Measurements from ENCODE around the gene C2orf81. TPM values are rescaled to one million over a fixed set of nuclear protein-coding genes. Genes with fewer than 3 reads are reported as not detected.

Gene C2orf81
- total and polyA plus RNA-seq, 10 of the 15 experiments (the other 5 are each of a cell fraction or from before 2014, with no cell fraction given), result 0.10 to 9.8 (median 2.7) TPM

DNA sequence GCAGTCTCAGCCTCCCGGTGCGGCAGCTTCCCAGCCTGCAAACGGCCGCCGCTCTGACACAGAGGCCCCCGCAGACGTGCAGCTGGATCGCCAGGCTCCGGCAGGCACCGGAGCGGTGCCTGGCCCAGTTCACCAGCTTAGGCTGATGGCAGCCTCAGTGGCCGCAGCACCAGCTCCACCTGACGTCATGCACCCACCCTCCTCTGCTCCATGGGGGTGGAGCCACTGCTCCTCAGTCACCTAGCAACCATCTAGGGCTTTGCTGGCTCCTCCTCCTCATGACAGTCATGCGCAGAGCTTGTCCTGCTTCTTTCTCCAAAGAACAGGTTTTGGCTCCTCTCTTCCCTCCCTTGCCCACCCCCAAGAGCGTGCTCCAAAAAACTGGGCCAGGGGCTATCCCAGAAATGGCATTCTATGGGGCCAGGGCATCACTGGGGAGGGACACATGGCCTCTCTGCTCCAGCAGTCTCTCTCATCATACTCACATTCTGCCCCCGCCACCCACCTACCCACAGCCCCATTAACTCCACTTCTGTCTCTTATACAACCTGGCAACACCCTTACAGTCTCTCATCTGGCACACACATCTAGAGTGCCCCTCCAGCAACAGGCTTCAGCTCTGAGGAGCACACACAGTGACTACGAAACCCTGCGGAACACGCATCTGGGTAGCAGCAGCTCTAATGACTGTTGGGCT lies 46.8 kb downstream of the C2orf81 start (continued):
- TF ChIP-seq ZNF217 (IDR thresholded peaks at IDR 0.05), result no peak

DNA sequence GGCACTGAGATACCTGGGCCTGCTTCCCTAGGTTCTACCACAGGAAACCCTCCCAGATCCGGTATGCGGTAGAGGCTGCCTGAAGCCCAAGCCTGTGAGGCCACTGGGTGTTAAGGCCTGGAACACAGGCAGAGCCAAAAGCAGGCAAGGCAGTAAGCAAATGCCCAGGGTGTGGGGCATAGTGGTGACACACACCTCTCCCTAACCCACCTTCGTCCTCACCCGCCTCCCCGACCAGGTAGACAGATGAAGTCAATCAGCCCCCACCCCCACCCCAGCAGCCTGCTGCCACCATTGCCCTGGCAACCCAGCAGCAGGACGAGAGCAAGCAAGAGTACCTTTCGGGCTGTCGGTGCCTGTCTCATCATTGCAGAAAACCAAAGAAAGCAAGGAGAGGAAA lies 47.4 kb downstream of the C2orf81 start:
- Histone ChIP-seq H3K4me2 (ENCODE audit: control insufficient read depth, insufficient read depth) (no peak overlapping the region), H3K79me2 (ENCODE audit: control insufficient read depth, insufficient read depth, low read length) (no peaks in the 10 kb centered on the region; the same call in 1 of the 2 replicates), H3K27me3 (replicated peaks in 1 of 2; ENCODE audit: control insufficient read depth in 2 of 2, insufficient read depth in 2 of 2, low read length in 1 of 2) (no peaks in the 10 kb centered on the region), H3K4me3 (no peak overlapping the region), H3K9me3 (replicated peaks; ENCODE audit: control insufficient read depth, insufficient read depth, low read length) (no peaks in the 10 kb centered on the region), H3K36me3 (ENCODE audit: control insufficient read depth in 2 of 2, insufficient read depth in 2 of 2, low read length in 1 of 2) (peaks cover 20 to 24% of the 10 kb centered on the region in 2 experiments; a peak in 3 of 4 replicates), H3K9ac (ENCODE audit: control insufficient read depth, insufficient read depth, low read length) (no peak overlapping the region), H3K27ac (ENCODE audit: control insufficient read depth, insufficient read depth) (no peak overlapping the region), H4K20me1 (ENCODE audit: control insufficient read depth, insufficient read depth) (0 out of 2 replicates have a peak, but pooled peaks cover under 1% of the 10 kb centered on the region), H3K4me1 (ENCODE audit: control insufficient read depth, insufficient read depth, low read length) (no peaks in the 10 kb centered on the region; the same call in 1 of the 2 replicates), H2AFZ (ENCODE audit: control insufficient read depth, low read depth, low read length) (no peak overlapping the region)
- in situ Hi-C loops (cut with MboI) (no loop called here), intact Hi-C loops (cut with micrococcal nuclease; ENCODE audit: unreplicated experiment) (no loop called here)
- RAD21 ChIA-PET (ENCODE audit: unreplicated experiment), result no interaction called here
- WGBS (ENCODE audit: insufficient coverage, insufficient replicate concordance, low lambda C conversion rate, missing lambda C conversion rate), result 84% methylated on average over 7 of the region's 8 CpGs
- FAIRE-seq, result no peak
- DNase-seq (ENCODE audit: low read depth, low spot score), result no peak
- TF ChIP-seq TCF12 (IDR thresholded peaks at IDR 0.05; ENCODE audit: low read depth, low read length) (no peak), NFYB (IDR thresholded peaks at IDR 0.05; ENCODE audit: insufficient read depth, low read depth, low read length) (no peak), CREB1 (IDR thresholded peaks at IDR 0.05; ENCODE audit: low read depth) (no peak), MEF2B (IDR thresholded peaks at IDR 0.05; ENCODE audit: partially characterized antibody, poor library complexity, severe bottlenecking) (no peak), NFIC (IDR thresholded peaks at IDR 0.05; ENCODE audit: low read depth, low read length) (no peak), RUNX3 (IDR thresholded peaks at IDR 0.05; ENCODE audit: low read length) (no peak), NR2F1 (conservative IDR thresholded peaks at IDR 0.05) (no peak)
- TF ChIP-seq, protein P1, sequence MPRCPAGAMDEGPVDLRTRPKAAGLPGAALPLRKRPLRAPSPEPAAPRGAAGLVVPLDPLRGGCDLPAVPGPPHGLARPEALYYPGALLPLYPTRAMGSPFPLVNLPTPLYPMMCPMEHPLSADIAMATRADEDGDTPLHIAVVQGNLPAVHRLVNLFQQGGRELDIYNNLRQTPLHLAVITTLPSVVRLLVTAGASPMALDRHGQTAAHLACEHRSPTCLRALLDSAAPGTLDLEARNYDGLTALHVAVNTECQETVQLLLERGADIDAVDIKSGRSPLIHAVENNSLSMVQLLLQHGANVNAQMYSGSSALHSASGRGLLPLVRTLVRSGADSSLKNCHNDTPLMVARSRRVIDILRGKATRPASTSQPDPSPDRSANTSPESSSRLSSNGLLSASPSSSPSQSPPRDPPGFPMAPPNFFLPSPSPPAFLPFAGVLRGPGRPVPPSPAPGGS (IDR thresholded peaks at IDR 0.05; ENCODE audit: borderline replicate concordance, insufficient read depth, low read depth, low read length, poor library complexity, severe bottlenecking), result no peak
- TF ChIP-seq, protein P2, sequence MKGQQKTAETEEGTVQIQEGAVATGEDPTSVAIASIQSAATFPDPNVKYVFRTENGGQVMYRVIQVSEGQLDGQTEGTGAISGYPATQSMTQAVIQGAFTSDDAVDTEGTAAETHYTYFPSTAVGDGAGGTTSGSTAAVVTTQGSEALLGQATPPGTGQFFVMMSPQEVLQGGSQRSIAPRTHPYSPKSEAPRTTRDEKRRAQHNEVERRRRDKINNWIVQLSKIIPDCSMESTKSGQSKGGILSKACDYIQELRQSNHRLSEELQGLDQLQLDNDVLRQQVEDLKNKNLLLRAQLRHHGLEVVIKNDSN (IDR thresholded peaks at IDR 0.05; ENCODE audit: borderline replicate concordance, extremely low read length, insufficient read depth, low read depth, low read length), result no peak
- TF ChIP-seq, protein P3, sequence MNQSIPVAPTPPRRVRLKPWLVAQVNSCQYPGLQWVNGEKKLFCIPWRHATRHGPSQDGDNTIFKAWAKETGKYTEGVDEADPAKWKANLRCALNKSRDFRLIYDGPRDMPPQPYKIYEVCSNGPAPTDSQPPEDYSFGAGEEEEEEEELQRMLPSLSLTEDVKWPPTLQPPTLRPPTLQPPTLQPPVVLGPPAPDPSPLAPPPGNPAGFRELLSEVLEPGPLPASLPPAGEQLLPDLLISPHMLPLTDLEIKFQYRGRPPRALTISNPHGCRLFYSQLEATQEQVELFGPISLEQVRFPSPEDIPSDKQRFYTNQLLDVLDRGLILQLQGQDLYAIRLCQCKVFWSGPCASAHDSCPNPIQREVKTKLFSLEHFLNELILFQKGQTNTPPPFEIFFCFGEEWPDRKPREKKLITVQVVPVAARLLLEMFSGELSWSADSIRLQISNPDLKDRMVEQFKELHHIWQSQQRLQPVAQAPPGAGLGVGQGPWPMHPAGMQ (IDR thresholded peaks at IDR 0.05; ENCODE audit: borderline replicate concordance), result no peak
- TF ChIP-seq, protein P4, sequence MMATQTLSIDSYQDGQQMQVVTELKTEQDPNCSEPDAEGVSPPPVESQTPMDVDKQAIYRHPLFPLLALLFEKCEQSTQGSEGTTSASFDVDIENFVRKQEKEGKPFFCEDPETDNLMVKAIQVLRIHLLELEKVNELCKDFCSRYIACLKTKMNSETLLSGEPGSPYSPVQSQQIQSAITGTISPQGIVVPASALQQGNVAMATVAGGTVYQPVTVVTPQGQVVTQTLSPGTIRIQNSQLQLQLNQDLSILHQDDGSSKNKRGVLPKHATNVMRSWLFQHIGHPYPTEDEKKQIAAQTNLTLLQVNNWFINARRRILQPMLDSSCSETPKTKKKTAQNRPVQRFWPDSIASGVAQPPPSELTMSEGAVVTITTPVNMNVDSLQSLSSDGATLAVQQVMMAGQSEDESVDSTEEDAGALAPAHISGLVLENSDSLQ (IDR thresholded peaks at IDR 0.05), result no peak
- CTCF ChIA-PET, result no interaction called here
- SMC1A ChIA-PET (ENCODE audit: uncharacterized antibody, unreplicated experiment), result no interaction called here
- no TSS peak for BruUV-seq (replicated peaks)
- no peak for ATAC-seq
- POLR2A ChIA-PET, result no interaction called here
